H1 (cell line): ENCODE measurements around the gene GAN. TPM values are rescaled to one million over a fixed set of nuclear protein-coding genes. Genes with fewer than 3 reads are reported as not detected.

Source experiments
- CTCF ChIA-PET: fragments of 300-600 bp; sonication (Branson Sonifier 250); formaldehyde crosslinking; loops from one replicate; lab custom pipeline; 2021; ENCODE audit not compliant: partially characterized antibody; lab: Charles Lee
- POLR2A ChIA-PET: fragments of 300-600 bp; sonication (Branson Sonifier 250); formaldehyde crosslinking; loops from one replicate; lab custom pipeline; 2021; ENCODE audit warnings: inconsistent platforms; ENCODE audit not compliant: partially characterized antibody; lab: Charles Lee
- DNase-seq, 2 experiments: peaks; one replicate each; pipeline versions ENCODE4 v3.0.0 to v3.0.0-alpha.2; 2010 to 2022; ENCODE audit warnings: low spot score in 2 of 2, low read depth in 1 of 2, mixed read lengths in 1 of 2
- FAIRE-seq: peaks from 2 replicates; lab custom pipeline; 2011; peaks lifted over from hg19 to GRCh38; lab: Jason Lieb, UNC
- H2AFZ ChIP-seq: 2 replicates; pipeline ENCODE4 v1.8.1; 2012; ENCODE audit warnings: low read length, inconsistent platforms
- H2AK5ac ChIP-seq: 2 replicates; pipeline ENCODE4 v1.6.1; 2013; ENCODE audit warnings: low read depth, low read length
- H2BK120ac ChIP-seq: replicated peaks from 2 replicates; pipeline ENCODE3; 2013; ENCODE audit warnings: low read depth, low read length, inconsistent platforms
- H2BK12ac ChIP-seq: 2 replicates; pipeline ENCODE4 v1.6.1; 2013; ENCODE audit warnings: low read depth, low read length
- H2BK15ac ChIP-seq: 2 replicates; pipeline ENCODE4 v1.6.1; 2013; ENCODE audit warnings: low read length
- H2BK20ac ChIP-seq: 2 replicates; pipeline ENCODE4 v1.6.1; 2013; ENCODE audit warnings: low read length
- H2BK5ac ChIP-seq: 2 replicates; pipeline ENCODE4 v1.6.1; 2013; ENCODE audit warnings: low read depth, low read length
- H3K14ac ChIP-seq: 2 replicates; pipeline ENCODE4 v1.6.1; 2013; ENCODE audit warnings: inconsistent platforms; ENCODE audit not compliant: insufficient read length
- H3K18ac ChIP-seq: 2 replicates; pipeline ENCODE4 v1.6.1; 2013; ENCODE audit warnings: low read length; ENCODE audit errors: extremely low read depth
- H3K23ac ChIP-seq: 2 replicates; pipeline ENCODE4 v1.6.1; 2013; ENCODE audit warnings: inconsistent platforms; ENCODE audit not compliant: insufficient read length
- H3K23me2 ChIP-seq: 2 replicates; pipeline ENCODE4 v1.6.1; 2013; ENCODE audit warnings: low read depth, low read length
- H3K27ac ChIP-seq: 2 replicates; pipeline ENCODE4 v1.6.1; 2011; ENCODE audit warnings: low read depth, low read length, inconsistent platforms
- H3K27me3 ChIP-seq, 4 experiments: replicated peaks in 1 of 4; 1 replicate in 1 of 4; 2 replicates in 3 of 4; pipeline versions ENCODE4 v1.6.1 to v1.8.1; 2011 to 2013; ENCODE audit warnings: low read length in 3 of 4, mild to moderate bottlenecking in 3 of 4, inconsistent platforms in 2 of 4, mixed read lengths in 2 of 4, moderate library complexity in 1 of 4; ENCODE audit not compliant: control insufficient read depth in 3 of 4, insufficient read depth in 3 of 4; ENCODE audit errors: extremely low read depth in 1 of 4
- H3K36me3 ChIP-seq, 4 experiments: 2 replicates each; pipeline versions ENCODE4 v1.6.1 to v1.8.1; 2011 to 2013; ENCODE audit warnings: mild to moderate bottlenecking in 4 of 4, low read length in 3 of 4, moderate library complexity in 2 of 4, control low read depth in 1 of 4, inconsistent platforms in 1 of 4; ENCODE audit not compliant: insufficient read depth in 4 of 4, control insufficient read depth in 2 of 4
- H3K4ac ChIP-seq: replicated peaks from 2 replicates; pipeline ENCODE3; 2013; ENCODE audit warnings: low read length, low read depth, mixed read lengths, inconsistent platforms; ENCODE audit not compliant: insufficient read length
- H3K4me1 ChIP-seq, 4 experiments: replicated peaks in 1 of 4; 1 replicate in 1 of 4; 2 replicates in 3 of 4; pipeline versions ENCODE4 v1.6.1 to v1.8.1; 2011 to 2013; ENCODE audit warnings: low read length in 3 of 4, inconsistent platforms in 2 of 4, mixed read lengths in 1 of 4; ENCODE audit not compliant: insufficient read depth in 4 of 4, control insufficient read depth in 3 of 4
- H3K4me2 ChIP-seq, 2 experiments: 2 replicates each; pipeline versions ENCODE4 v1.6.1 to v1.8.1; 2011 to 2013; ENCODE audit warnings: low read depth in 2 of 2, low read length in 2 of 2, control low read depth in 1 of 2, inconsistent platforms in 1 of 2, mild to moderate bottlenecking in 1 of 2; ENCODE audit not compliant: insufficient read depth in 1 of 2
- H3K4me3 ChIP-seq, 4 experiments: fragments of 200-600, 300-600 bp in 1 of 4; sonication (generic), shearing (Covaris generic), sonication (Bioruptor Twin) in 1 of 4; 2 replicates each; pipeline versions ENCODE4 v1.5.1 to v1.8.1; 2011 to 2016; ENCODE audit warnings: low read length in 4 of 4, low read depth in 3 of 4, control low read depth in 2 of 4, inconsistent platforms in 2 of 4, mild to moderate bottlenecking in 2 of 4, mixed read lengths in 1 of 4, moderate library complexity in 1 of 4; ENCODE audit not compliant: insufficient read depth in 2 of 4; ENCODE audit errors: extremely low read depth in 1 of 4
- H3K56ac ChIP-seq: replicated peaks from 2 replicates; pipeline ENCODE3; 2013; ENCODE audit warnings: low read depth, mild to moderate bottlenecking, mixed read lengths, low read length, inconsistent platforms; ENCODE audit not compliant: insufficient read length
- H3K79me1 ChIP-seq: 2 replicates; pipeline ENCODE4 v1.6.1; 2013; ENCODE audit warnings: low read depth, low read length, control low read depth
- H3K79me2 ChIP-seq, 2 experiments: 2 replicates each; pipeline versions ENCODE4 v1.6.1 to v1.8.1; 2012 to 2013; ENCODE audit warnings: low read length in 2 of 2, mild to moderate bottlenecking in 2 of 2, inconsistent platforms in 1 of 2; ENCODE audit not compliant: insufficient read depth in 2 of 2, control insufficient read depth in 1 of 2
- H3K9ac ChIP-seq, 4 experiments: replicated peaks in 1 of 4; 1 replicate in 1 of 4; 2 replicates in 3 of 4; pipeline versions ENCODE4 v1.6.1 to v1.8.1; 2011 to 2013; ENCODE audit warnings: low read depth in 3 of 4, low read length in 3 of 4, control low read depth in 2 of 4, mild to moderate bottlenecking in 2 of 4, moderate library complexity in 2 of 4, inconsistent platforms in 1 of 4; ENCODE audit errors: extremely low read depth in 1 of 4
- H3K9me3 ChIP-seq, 2 experiments: 2 replicates each; pipeline versions ENCODE4 v1.6.1 to v1.8.1; 2012 to 2013; ENCODE audit warnings: mild to moderate bottlenecking in 2 of 2, moderate library complexity in 2 of 2, control low read depth in 1 of 2, inconsistent platforms in 1 of 2, low read depth in 1 of 2, low read length in 1 of 2, mixed read lengths in 1 of 2; ENCODE audit not compliant: insufficient read depth in 2 of 2
- H4K20me1 ChIP-seq, 2 experiments: replicated peaks in 1 of 2; 2 replicates each; pipeline versions ENCODE3 to v1.8.1; 2011 to 2013; ENCODE audit warnings: inconsistent platforms in 2 of 2, low read length in 2 of 2, mild to moderate bottlenecking in 1 of 2; ENCODE audit not compliant: insufficient read depth in 2 of 2, control insufficient read depth in 1 of 2
- H4K5ac ChIP-seq: 2 replicates; pipeline ENCODE4 v1.6.1; 2013; ENCODE audit warnings: low read length, low read depth, mixed read lengths, inconsistent platforms; ENCODE audit not compliant: insufficient read length
- H4K8ac ChIP-seq: 2 replicates; pipeline ENCODE4 v1.8.0; 2013; ENCODE audit warnings: mild to moderate bottlenecking, moderate library complexity, low read length, inconsistent platforms; ENCODE audit not compliant: insufficient read depth; ENCODE audit errors: extremely low read depth
- H4K91ac ChIP-seq: replicated peaks from 2 replicates; pipeline ENCODE3; 2013; ENCODE audit warnings: low read length, mixed read lengths, inconsistent platforms; ENCODE audit not compliant: insufficient read length
- BRCA1 ChIP-seq: IDR thresholded peaks from 2 replicates; pipeline ENCODE4 v1.6.1; 2012; ENCODE audit warnings: low read depth, low read length, improper control_type of control experiment
- CBX5 ChIP-seq: fragments of 300-800, 300-1000 bp; sonication (generic); IDR thresholded peaks from 2 replicates; pipeline ENCODE4 v1.7.1; 2016; ENCODE audit warnings: antibody characterized with exemption, low read length, low read depth
- EGR1 ChIP-seq: IDR thresholded peaks from 2 replicates; pipeline ENCODE4 v1.6.1; 2011; ENCODE audit warnings: low read depth, low read length, borderline replicate concordance
- KDM1A ChIP-seq: fragments of 200-600, 300-600 bp; sonication (generic); IDR thresholded peaks from 2 replicates; pipeline ENCODE4 v1.7.1; 2016; ENCODE audit warnings: mild to moderate bottlenecking, low read length, borderline replicate concordance
- MAFK ChIP-seq: IDR thresholded peaks from 2 replicates; pipeline ENCODE4 v1.6.1; 2012; ENCODE audit warnings: low read depth, mild to moderate bottlenecking, improper control_type of control experiment, low read length
- NRF1 ChIP-seq: IDR thresholded peaks from 2 replicates; pipeline ENCODE4 v1.6.1; 2011; ENCODE audit warnings: mild to moderate bottlenecking, low read depth, low read length, improper control_type of control experiment
- POLR2A ChIP-seq, 2 experiments: IDR thresholded peaks; 1 replicate in 1 of 2; 2 replicates in 1 of 2; pipeline ENCODE4 v1.6.1; 2011; ENCODE audit warnings: low read depth in 2 of 2, low read length in 2 of 2, mild to moderate bottlenecking in 2 of 2; ENCODE audit errors: control extremely low read depth in 1 of 2
- POLR2AphosphoS5 ChIP-seq: IDR thresholded peaks from 2 replicates; pipeline ENCODE4 v1.6.1; 2011; ENCODE audit warnings: low read depth, low read length
- RXRA ChIP-seq: IDR thresholded peaks from 2 replicates; pipeline ENCODE4 v1.6.1; 2011; ENCODE audit warnings: low read depth, mild to moderate bottlenecking, low read length, moderate library complexity; ENCODE audit not compliant: insufficient read depth
- YY1 ChIP-seq: IDR thresholded peaks from 2 replicates; pipeline ENCODE4 v1.6.1; 2011; ENCODE audit warnings: low read depth, mild to moderate bottlenecking, low read length
- WGBS, 2 experiments: shearing (Covaris generic) in 1 of 2; methylation state at CpG; one replicate each; pipeline versions ENCODE4 v1.1.6 to v1.1.7; 2013 to 2015; ENCODE audit warnings: low lambda C conversion rate in 2 of 2, mixed read lengths in 2 of 2, inconsistent platforms in 1 of 2, low coverage in 1 of 2, missing lambda C conversion rate in 1 of 2; ENCODE audit not compliant: insufficient replicate concordance in 2 of 2, insufficient coverage in 1 of 2, insufficient read length in 1 of 2; ENCODE audit errors: extremely low coverage in 1 of 2, missing lambda C conversion rate in 1 of 2; 5-methylcytosine and 5-hydroxymethylcytosine counted together
- polyA plus RNA-seq, 7 experiments: library from polyadenylated mRNA; depleted of rRNA in 3 of 7; stranded (reverse) in 5 of 7; unstranded in 2 of 7; fragments of >200 nt in 5 of 7; fragments of 200-250 nt in 2 of 7; gene quantifications; 1 replicate in 5 of 7; 2 replicates in 1 of 7; 4 replicates in 1 of 7; pipeline versions ENCODE4 v1.2.1 to v1.2.3, GENCODE V29; 2011 to 2013; ENCODE audit warnings: missing spikeins in 2 of 7, mixed read lengths in 2 of 7
- total RNA-seq: library from RNA; stranded (reverse); fragmentation: NEBNext Ultra II Directional; extraction: Animal tissue kit (Norgen Biotek cat#: 25700); gene quantifications from 2 replicates; pipeline ENCODE4 v1.2.1, GENCODE V29; 2021
- TF ChIP-seq, protein P1 (sequence below): IDR thresholded peaks from 2 replicates; pipeline ENCODE4 v1.6.1; 2012; ENCODE audit warnings: inconsistent platforms

The GAN gene
- total and polyA plus RNA-seq, 2 of the 8 experiments (the other 6 are each of a cell fraction or from before 2014, with no cell fraction given), result 4.5 to 23.9 TPM

DNA sequence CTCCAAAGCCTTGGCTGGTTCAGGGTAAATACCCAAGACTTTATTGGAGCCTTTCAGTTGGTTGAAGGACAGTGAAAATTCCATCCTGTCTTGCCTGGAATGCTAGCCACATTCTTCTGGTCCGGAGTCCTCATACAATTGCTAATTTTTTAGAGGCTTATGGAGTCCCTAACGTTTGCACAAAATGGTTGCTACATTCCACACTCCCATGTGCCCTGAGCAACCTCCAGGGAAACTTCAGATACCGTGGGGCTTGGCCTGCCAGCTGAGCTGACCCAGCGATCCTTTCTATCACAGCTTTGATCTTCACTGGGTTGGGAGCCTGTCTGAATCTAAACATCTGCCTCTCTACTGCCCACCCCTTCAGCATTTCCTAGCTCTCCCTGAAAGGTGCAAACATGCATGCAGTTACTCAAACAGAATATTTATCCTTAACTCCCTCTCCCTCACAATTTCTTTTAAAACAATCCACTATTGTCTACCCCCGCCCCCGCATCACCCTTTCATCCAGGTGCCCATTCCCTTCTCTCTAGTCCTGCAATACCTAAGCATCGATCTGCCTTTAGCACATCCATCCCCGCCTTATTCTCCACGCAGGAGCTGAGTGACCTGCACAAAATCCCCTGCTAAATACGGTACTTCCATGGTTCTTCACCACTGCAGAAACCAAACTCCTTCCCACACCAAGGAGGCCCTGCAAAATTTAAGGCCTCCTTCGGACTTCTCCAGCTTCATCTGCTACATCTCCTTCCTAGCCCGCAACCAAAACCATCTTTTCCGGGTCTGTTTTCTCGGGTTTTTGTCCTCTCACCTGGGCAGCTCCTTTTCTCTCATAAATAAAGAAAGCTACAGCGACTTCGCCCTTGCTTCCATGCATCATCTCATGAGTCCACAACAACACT is 810 bp upstream of the GAN start:
- POLR2A ChIA-PET, result interaction anchor here (0.6 to 2.5 kb wide), 38 partner anchors 9 to 465 kb away, joined by 3 to 23 read pairs (median 4); partner anchors contain the start of genes ATMIN, C16orf46 and PLCG2
- Histone ChIP-seq H2BK15ac (no peak overlapping the region; the same call in 1 of the 2 replicates), H4K91ac (peak overlapping the region; percentile 1), H4K5ac (peak overlapping the region; percentile 76), H3K79me1 (peaks cover 6% of the 10 kb centered on the region; the same call in 1 of the 2 replicates), H2AK5ac (peak overlapping the region; percentile 96), H3K27me3 (no peaks in the 10 kb centered on the region), H3K4me2 (peak overlapping the region; percentile 88 to 99), H2BK20ac (peak overlapping the region; percentile 62; the same call in 1 of the 2 replicates), H3K9me3 (no peaks in the 10 kb centered on the region), H3K18ac (peak overlapping the region; percentile 81), H3K4ac (peak overlapping the region; percentile 48), H3K9ac (peak overlapping the region; percentile 85 to 98 (median 90)), H3K79me2 (peaks cover 12 to 71% of the 10 kb centered on the region in 2 experiments), H2BK120ac (no peak overlapping the region), H4K20me1 (peaks cover 5 to 10% of the 10 kb centered on the region in 2 experiments), H3K4me3 (peak overlapping the region; percentile 94 to 98 (median 94)), H3K27ac (peak overlapping the region; percentile 84), H2BK12ac (peak overlapping the region; percentile 95; the same call in 1 of the 2 replicates), H3K23ac (no peak overlapping the region), H3K4me1 (peaks cover 0 to 13% (median 6%) of the 10 kb centered on the region in 4 experiments; a peak in 4 of 7 replicates), H3K36me3 (peaks cover 0 to 8% (median 0%) of the 10 kb centered on the region in 4 experiments; a peak in 2 of 8 replicates), H2AFZ (no peak overlapping the region), H4K8ac (peak overlapping the region; percentile 81; the same call in 1 of the 2 replicates), H2BK5ac (peak overlapping the region; percentile 97), H3K14ac (no peak overlapping the region), H3K56ac (no peak overlapping the region), H3K23me2 (peaks cover 19% of the 10 kb centered on the region)
- CTCF ChIA-PET, result interaction anchor here (0.8 to 1.7 kb wide), 4 partner anchors 12 to 109 kb away, joined by 3 to 5 read pairs (median 4); no protein-coding TSS in a partner anchor
- 4% methylated on average over 16 of the region's 16 CpGs; no CpG with 5 or more reads in 1 of the 2 experiments for WGBS, 2 experiments
- peak; percentile 28 for FAIRE-seq
- DNase-seq, result peak; percentile 48 to 58
- TF ChIP-seq NRF1, result no peak
- TF ChIP-seq YY1, result peak; percentile 92
- peak; percentile 79 for TF ChIP-seq POLR2AphosphoS5
- TF ChIP-seq POLR2A (IDR thresholded peaks at IDR 0.05; ENCODE audit: control extremely low read depth in 1 of 2, low read depth in 2 of 2, low read length in 2 of 2), result peak; percentile 16 to 85
- TF ChIP-seq, protein P1, sequence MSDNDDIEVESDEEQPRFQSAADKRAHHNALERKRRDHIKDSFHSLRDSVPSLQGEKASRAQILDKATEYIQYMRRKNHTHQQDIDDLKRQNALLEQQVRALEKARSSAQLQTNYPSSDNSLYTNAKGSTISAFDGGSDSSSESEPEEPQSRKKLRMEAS, result peak; percentile 81
- no peak; the same call in 1 of the 2 replicates for TF ChIP-seq MAFK
- TF ChIP-seq BRCA1, result no peak
- TF ChIP-seq CBX5, result no peak
- TF ChIP-seq RXRA, result no peak
- TF ChIP-seq KDM1A, result no peak
- 0 out of 2 replicates have a peak, but pooled peaks have one; percentile 44 for TF ChIP-seq EGR1
